Effector memory CD4-positive, alpha-beta T cell (primary cell): ENCODE results near the gene SUSD6.
"Not testable (repeated sequence)": the region's sequence is repeated elsewhere in the genome, so short reads cannot be mapped to it uniquely, and the experiment has no call there.

Experiments used
- DNase-seq, 3 donors: peaks; one replicate each; pipeline ENCODE4 v3.0.0-alpha.2; 2020
- H3K27ac ChIP-seq: 2 replicates; pipeline ENCODE4 v1.7.0; 2013; ENCODE audit warnings: mild to moderate bottlenecking, low read length, moderate library complexity; ENCODE audit not compliant: insufficient read depth, poor library complexity, severe bottlenecking
- H3K27me3 ChIP-seq: replicated peaks from 2 replicates; pipeline ENCODE4 v1.7.0; 2013; ENCODE audit warnings: mild to moderate bottlenecking, low read length; ENCODE audit not compliant: insufficient read depth, control insufficient read depth, poor library complexity, severe bottlenecking
- H3K36me3 ChIP-seq: 2 replicates; pipeline ENCODE4 v1.7.0; 2013; ENCODE audit warnings: mild to moderate bottlenecking, low read length, moderate library complexity; ENCODE audit not compliant: control insufficient read depth, insufficient read depth
- H3K4me1 ChIP-seq: 2 replicates; pipeline ENCODE4 v1.7.0; 2013; ENCODE audit warnings: low read length, mild to moderate bottlenecking; ENCODE audit not compliant: control insufficient read depth, insufficient read depth, poor library complexity, severe bottlenecking
- H3K4me3 ChIP-seq: 2 replicates; pipeline ENCODE4 v1.7.0; 2013; ENCODE audit warnings: low read length, low read depth, mild to moderate bottlenecking; ENCODE audit not compliant: insufficient read depth, poor library complexity, severe bottlenecking
- H3K9me3 ChIP-seq: 2 replicates; pipeline ENCODE4 v1.7.0; 2013; ENCODE audit warnings: mild to moderate bottlenecking, low read length, moderate library complexity; ENCODE audit not compliant: control insufficient read depth

Gene SUSD6

DNA sequence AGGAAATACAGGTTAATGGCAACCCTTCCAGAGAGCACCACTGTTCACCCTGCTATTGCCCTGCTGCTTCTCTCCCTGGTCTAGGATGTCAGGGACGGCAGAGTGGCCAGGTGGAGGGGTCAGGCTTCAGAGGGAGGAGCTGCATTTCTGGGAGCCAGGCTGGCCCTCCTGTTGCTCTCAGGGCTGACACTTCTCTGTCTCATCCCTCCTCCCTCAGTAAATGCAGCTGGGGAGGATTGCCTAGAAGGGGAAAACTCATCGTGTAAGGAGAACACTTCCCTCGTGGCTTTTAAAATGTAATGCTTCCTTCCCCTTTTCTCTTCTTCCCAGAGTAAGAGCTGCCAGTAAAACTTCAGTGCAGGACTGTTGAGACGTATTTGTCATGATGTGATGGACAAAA is 20.8 kb downstream of the SUSD6 start:
- no peak for DNase-seq
- H3K36me3 ChIP-seq = no peaks in the 10 kb centered on the region
- peaks cover 35% of the 10 kb centered on the region for H3K4me1 ChIP-seq
- no peak overlapping the region for H3K4me3 ChIP-seq
- H3K27me3 ChIP-seq = no peaks in the 10 kb centered on the region
- H3K9me3 ChIP-seq = no peaks in the 10 kb centered on the region
- no peak overlapping the region for H3K27ac ChIP-seq

- Histone ChIP-seq H3K27ac (no peak overlapping the region), H3K27me3 (no peaks in the 10 kb centered on the region), H3K4me3 (no peak overlapping the region), H3K4me1 (peaks cover 40% of the 10 kb centered on the region), H3K9me3 (no peaks in the 10 kb centered on the region), H3K36me3 (no peaks in the 10 kb centered on the region)
- no peak for DNase-seq
Measured at GRCh38 chr14:69632593-69633151, 21.3 kb downstream of the SUSD6 start.

DNA sequence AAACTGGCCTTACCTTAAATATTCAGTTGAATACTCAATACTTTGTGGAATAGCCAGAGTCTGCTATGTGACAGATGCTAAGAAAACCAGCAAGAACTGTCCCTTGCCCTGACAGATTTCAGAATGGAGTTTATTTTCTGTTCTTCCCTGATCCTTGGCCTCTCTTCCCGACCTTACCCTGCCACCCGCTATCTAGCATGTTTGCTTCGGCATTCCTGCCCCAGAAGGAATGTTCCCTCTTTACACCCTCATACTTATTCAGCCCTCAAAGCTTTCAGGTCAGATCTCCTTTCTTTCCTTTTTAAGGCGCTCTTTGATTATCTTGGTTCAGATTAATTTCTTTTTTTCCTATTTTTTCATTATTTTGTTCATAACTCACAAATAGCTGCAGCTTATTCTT is 21.8 kb downstream of the SUSD6 start:
- Histone ChIP-seq H3K36me3 (no peaks in the 10 kb centered on the region), H3K4me3 (no peak overlapping the region), H3K9me3 (no peaks in the 10 kb centered on the region), H3K27ac (no peak overlapping the region), H3K27me3 (no peaks in the 10 kb centered on the region), H3K4me1 (peaks cover 45% of the 10 kb centered on the region)
- no peak for DNase-seq

GRCh38 chr14:69635981-69636639 is 24.7 kb downstream of the SUSD6 start:
- no peak overlapping the region for H3K4me3 ChIP-seq
- H3K4me1 ChIP-seq = peaks cover 38% of the 10 kb centered on the region
- H3K9me3 ChIP-seq = no peaks in the 10 kb centered on the region
- no peaks in the 10 kb centered on the region for H3K36me3 ChIP-seq
- H3K27me3 ChIP-seq = no peaks in the 10 kb centered on the region
- no peak for DNase-seq
- H3K27ac ChIP-seq = peak overlapping the region; percentile 44

DNA sequence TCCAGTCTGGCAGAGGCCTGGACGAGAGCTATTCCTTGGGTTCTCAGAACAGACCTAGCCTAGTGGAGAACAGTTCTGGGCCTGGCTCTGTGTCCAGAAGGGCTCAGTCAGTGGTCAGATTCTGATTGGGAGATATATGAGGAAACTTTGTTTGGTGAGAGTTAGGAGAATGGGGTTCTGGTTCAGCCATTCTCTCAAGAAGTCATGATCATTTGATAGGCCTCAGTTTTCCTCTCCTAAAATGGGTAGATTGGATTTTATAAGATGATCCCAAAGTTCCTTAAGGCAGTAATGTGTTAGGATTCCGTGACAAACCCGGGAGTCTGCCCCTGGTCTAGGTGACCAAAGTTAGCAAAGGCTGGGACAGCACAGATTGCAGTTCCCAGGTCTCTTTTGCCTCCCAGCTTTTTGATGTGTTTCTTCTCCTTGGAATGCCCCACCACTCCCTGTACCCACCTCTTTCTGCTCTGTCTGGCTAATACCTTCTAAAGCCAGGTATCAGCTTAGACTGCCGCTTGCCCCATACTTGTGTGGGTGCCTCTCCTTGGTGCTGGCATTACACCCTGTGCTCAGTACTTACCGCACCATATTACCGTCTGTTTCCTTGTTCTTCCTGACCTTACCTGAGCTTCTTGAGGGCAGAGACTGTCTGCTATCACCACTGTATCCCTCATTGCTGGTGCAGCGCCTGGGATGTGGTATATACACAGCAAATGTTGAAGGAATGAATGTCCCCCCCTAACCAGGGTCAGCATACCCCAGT is 25.5 kb downstream of the SUSD6 start:
- H3K4me3 ChIP-seq = no peak overlapping the region
- H3K27me3 ChIP-seq = no peaks in the 10 kb centered on the region
- no peak for DNase-seq
- peak overlapping the region; percentile 44 for H3K27ac ChIP-seq
- peaks cover 38% of the 10 kb centered on the region for H3K4me1 ChIP-seq
- no peaks in the 10 kb centered on the region for H3K36me3 ChIP-seq
- H3K9me3 ChIP-seq = no peaks in the 10 kb centered on the region

DNA sequence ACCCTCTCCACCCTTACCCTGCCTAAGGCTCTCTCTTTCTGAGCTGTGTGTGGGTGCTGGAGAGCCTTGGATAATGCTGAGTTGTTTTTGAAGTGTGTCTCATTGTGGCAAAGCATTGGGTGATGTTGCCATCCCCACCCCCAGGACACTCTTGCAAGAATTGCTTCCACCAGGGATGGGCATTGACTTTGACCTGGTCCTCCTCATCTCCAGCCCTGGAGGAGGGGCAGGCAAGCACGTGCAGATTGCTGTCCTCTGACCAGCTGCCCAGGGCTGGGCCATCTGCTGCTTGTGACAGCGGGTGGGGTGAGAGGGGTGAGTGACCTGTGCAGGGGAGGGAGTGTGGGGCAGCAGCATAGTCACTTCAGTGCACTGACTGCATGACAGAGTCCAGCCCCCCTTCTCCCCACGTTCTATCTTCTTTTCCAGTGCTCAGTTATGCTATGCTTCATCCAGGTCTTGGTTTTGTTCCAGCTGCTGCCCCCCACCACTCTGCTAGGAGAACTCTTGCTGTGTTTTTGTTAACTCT is 26.2 kb downstream of the SUSD6 start:
- peaks cover 35% of the 10 kb centered on the region for H3K4me1 ChIP-seq
- no peaks in the 10 kb centered on the region for H3K36me3 ChIP-seq
- H3K4me3 ChIP-seq = no peak overlapping the region
- H3K27me3 ChIP-seq = no peaks in the 10 kb centered on the region
- no peaks in the 10 kb centered on the region for H3K9me3 ChIP-seq
- H3K27ac ChIP-seq = no peak overlapping the region
- no peak for DNase-seq

- no peak for DNase-seq
- Histone ChIP-seq H3K4me1 (peaks cover 34% of the 10 kb centered on the region), H3K27me3 (no peaks in the 10 kb centered on the region), H3K27ac (no peak overlapping the region), H3K4me3 (no peak overlapping the region), H3K36me3 (no peaks in the 10 kb centered on the region), H3K9me3 (no peaks in the 10 kb centered on the region)
Measured at GRCh38 chr14:69640931-69641330, 29.5 kb downstream of the SUSD6 start.

- not testable (repeated sequence) for H3K4me3 ChIP-seq, H3K9me3 ChIP-seq, H3K36me3 ChIP-seq, H3K27me3 ChIP-seq, DNase-seq, H3K27ac ChIP-seq
- H3K4me1 ChIP-seq = peaks cover 20% of the 10 kb centered on the region
Measured at GRCh38 chr14:69642212-69642793, 30.9 kb downstream of the SUSD6 start.

- Histone ChIP-seq H3K4me1 (peaks cover 11% of the 10 kb centered on the region), H3K4me3 (no peak overlapping the region), H3K27ac (no peak overlapping the region), H3K27me3 (no peaks in the 10 kb centered on the region), H3K9me3 (no peaks in the 10 kb centered on the region), H3K36me3 (no peaks in the 10 kb centered on the region)
- peak in 1 of 3 donors; percentile 50 for DNase-seq
Measured at GRCh38 chr14:69643430-69644200, 32.2 kb downstream of the SUSD6 start.
